Fibroblast of the conjunctiva (primary cell): ENCODE measurements around the gene MOSPD2.
A peak's percentile ranks its signal among the peaks of the same experiment; 100 is the strongest.

Experiments
- DNase-seq: peaks from one replicate; pipeline ENCODE4 v3.0.0-alpha.2; 2010; ENCODE audit warnings: low read depth

Gene MOSPD2

GRCh38 chrX:14872851-14873675, at the start of gene MOSPD2, which contains the start of gene FANCB:
Gene MOSPD2, plus strand, starts transcription at chrX:14873421. Its CDS starts 108 bp downstream, at chrX:14873529.
Gene FANCB, minus strand, starts transcription at chrX:14873069. Its CDS starts 7,559 bp downstream, at chrX:14865510.
- DNase-seq, result peak; percentile 87

GRCh38 chrX:14825851-14826250, 47.4 kb upstream of the MOSPD2 start:
- no peak for DNase-seq

DNA sequence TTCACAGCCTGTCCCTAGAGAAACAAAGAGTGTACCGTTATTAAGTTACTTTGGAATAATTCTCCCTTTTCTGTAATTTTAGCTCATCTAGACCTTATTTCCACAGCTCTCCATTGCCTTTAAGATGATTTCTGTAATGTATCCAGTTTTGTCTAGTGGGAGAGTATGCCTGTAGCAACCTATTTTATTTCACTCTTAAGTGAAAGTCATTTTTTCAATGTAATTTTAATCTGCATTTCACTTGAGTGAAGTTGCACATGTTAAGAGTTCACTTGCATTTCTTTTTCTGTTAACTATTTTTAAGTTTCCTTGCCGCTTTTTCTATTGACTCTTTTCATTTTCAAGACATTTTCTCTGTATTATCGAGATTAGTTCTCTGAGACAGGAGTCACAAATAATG, 46.9 kb upstream of the MOSPD2 start:
- DNase-seq, result no peak

DNA sequence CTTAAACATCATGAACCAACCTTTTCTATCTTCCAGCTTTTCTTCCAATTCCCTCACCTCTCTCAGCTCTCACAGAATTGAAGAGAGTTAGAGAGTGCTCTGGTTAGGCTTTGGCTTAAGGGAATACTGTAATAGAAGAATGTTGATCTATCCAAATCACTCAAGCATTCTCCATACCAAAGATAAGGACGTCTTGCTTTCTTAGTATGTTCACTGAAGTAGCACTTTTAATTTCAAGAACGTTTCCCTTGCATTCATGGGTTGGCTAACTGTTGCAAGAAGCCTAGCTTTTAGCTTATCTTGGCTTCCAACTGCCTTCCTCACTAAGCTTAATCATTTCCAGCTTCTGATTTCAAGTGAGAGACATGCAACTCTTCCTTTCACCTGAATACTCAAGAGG, 43.6 kb upstream of the MOSPD2 start:
- no peak for DNase-seq

DNA sequence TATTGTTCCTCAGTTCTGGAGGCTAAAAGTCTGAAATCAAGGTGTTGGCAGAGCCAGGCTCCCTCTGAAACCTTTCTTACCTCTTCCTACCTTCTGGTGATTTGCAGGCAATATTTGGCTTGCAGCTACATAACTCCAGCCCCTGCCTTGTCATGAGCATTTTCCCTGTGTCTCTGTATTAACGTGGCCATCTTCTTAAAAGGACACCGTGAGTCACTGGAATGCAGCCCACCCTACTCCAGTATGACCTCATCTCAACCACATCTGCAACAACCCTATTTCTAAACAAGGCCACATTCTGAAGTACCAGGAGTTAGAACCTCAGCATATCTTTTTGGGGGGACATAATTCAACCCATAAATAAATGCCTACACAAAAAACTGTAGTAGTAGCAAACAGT, 41.1 kb upstream of the MOSPD2 start:
- no peak for DNase-seq

DNA sequence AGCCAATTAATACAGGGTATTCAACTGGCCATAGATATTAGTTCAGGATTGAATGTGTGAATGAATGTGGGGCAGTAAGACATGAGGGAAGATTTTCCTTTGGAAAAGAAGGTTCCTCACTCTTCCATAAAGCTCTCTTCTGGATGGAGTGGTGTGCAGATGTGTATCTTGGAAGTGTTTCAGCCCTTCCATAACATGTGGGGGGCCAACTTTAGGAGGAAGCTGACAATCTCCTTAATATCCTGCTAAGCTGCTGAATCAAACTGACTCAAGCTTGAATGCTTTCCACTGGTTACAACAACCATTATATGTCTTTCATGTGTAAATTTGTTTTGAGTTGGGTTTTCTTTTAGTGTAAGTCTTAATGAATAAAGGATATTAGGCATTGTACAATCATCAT, 40.6 kb upstream of the MOSPD2 start:
- DNase-seq, result no peak

DNA sequence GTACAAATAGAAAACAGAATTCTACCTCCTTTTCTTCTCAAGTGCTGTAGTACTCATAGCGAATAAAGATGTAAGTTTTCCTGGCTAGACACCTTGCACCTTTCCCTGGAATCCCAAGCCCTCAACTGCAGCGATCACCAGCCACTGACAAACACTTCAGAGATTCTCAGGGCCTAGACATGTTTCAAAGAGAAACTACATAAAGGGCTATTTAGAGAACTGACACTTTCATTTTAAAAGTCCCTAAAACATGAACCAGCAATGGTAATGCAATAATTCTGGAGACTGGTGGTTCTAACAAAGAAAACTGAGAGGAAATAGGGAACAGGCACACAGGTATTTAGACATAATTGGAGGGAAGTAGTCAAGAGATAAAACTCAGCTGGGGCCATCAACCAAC, 36.1 kb upstream of the MOSPD2 start:
- no peak for DNase-seq

- DNase-seq, result no peak
Measured at GRCh38 chrX:14843666-14844065, 29.6 kb upstream of the MOSPD2 start.

- DNase-seq, result no peak
Measured at GRCh38 chrX:14851526-14851925, 21.7 kb upstream of the MOSPD2 start.

DNA sequence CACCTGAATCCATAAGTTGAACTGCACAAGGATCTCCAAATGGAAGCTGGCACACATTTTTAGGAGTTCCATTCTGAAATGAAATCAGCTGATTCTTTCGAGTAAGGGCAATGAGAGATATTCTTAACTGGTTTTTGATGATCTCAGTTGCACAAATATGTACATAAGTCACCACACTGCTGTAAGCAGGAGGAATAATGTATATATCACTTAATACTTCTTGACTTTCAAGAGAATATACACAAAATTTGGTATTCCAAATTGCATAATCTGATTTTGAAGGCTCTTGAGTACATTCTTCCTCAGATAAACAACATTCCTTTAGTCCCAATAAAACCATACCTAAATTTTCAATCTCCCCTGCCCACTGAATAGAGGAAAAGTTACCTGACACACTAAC, 8.6 kb upstream of the MOSPD2 start:
- no peak for DNase-seq

GRCh38 chrX:14865201-14865600, 8.0 kb upstream of the MOSPD2 start:
- DNase-seq, result no peak

DNA sequence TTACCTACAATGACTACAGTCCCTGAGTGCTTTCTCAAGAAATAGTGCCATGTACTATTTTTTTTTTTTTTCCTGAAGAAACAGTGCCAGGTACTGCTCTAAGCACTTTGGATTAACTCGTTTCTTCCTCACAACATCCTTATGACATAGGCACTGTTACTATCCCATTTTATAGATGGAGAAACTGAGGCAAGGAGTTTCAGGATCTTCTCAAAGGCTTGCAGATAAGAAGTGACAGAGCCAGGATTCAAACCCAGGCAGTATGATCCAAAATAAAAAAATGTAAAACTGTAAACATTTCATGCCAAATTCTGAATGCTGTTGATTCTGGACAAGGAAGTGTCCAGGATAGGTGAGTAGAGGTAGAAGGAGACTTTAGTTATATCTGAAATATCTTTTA, 1.5 kb upstream of the MOSPD2 start:
- no peak for DNase-seq

DNA sequence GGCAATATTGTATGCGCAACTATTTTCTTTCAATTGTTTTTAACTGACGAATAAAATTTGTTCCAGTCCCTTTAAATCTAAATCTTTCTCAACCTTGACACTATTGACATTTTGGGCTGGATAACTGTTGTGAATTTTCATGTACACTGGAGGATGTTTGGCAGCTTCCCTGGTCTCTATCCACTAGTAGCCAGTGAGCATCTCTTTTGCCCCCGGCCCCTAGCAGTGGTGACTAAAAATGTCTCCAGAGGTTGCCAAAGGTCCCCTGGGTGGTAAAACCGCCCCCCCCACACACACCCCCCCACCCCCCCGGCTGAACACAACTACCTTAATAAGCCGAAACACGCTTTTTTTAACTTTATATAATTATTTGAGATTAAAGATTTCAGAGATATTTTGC, 866 bp upstream of the MOSPD2 start:
- DNase-seq, result no peak

GRCh38 chrX:14873676-14874049, 442 bp downstream of the MOSPD2 start:
- DNase-seq, result no peak

- no peak for DNase-seq
Measured at GRCh38 chrX:14875624-14876023, 2.4 kb downstream of the MOSPD2 start.

GRCh38 chrX:14883826-14884225, 10.6 kb downstream of the MOSPD2 start:
- no peak for DNase-seq

DNA sequence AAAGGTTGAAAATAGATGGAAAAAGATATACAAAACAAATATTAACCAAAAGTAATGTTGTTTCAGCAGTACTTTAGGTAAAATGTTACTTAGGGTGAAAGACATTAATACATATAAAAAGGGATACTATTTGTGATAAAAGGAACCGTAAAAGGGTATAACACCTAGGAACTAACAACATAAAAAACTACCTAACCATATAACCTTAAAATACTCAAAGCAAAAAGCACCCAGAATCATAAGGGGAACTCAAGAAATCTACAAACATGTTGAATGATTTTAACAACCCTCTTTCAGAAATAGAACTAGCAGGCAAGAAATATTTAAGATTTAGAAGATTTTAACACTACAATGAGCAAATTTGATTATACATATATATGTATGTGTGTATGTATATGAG, 11.5 kb downstream of the MOSPD2 start:
- no peak for DNase-seq

DNA sequence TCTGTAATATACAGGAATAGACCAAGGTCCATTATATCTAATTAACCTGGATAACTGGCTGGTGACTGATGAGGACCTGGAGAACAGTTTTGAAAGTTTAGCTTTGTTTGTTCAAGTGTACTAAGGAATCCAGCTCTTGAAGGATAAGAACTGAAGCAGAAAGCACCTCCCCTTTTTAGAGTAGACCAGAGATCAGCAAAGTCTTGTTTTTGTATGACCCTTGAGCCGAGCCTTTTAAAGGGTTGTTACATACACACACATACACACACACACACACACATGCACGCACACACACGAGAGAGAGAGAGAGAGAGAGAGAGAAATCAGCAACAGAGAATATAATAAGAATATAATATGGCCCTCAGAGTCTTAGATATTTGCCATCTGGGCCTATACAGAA, 13.0 kb downstream of the MOSPD2 start:
- DNase-seq, result no peak

GRCh38 chrX:14896273-14896672, 23.1 kb downstream of the MOSPD2 start:
- DNase-seq, result no peak

GRCh38 chrX:14897042-14897441, 23.8 kb downstream of the MOSPD2 start:
- DNase-seq, result no peak

DNA sequence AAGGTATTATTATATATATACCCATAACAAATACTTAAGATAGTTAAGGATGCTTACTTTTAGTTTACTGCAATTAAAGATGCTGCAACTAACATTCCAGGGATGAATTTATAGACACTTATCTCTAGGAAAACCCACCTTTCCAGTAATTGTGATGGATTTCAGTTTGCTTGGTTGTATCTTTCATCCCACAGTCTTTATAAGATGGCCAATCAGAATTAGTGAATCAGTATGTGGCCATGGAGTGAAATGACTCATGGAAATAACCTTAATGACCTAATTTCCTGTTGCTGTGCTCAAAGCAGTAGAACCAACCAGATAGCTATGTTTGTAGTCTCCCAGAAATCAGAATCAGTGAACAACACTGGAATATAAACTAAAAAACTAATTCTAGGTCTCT, 26.4 kb downstream of the MOSPD2 start:
- peak; percentile 8 for DNase-seq

GRCh38 chrX:14902537-14902936, 29.3 kb downstream of the MOSPD2 start:
- no peak for DNase-seq

DNA sequence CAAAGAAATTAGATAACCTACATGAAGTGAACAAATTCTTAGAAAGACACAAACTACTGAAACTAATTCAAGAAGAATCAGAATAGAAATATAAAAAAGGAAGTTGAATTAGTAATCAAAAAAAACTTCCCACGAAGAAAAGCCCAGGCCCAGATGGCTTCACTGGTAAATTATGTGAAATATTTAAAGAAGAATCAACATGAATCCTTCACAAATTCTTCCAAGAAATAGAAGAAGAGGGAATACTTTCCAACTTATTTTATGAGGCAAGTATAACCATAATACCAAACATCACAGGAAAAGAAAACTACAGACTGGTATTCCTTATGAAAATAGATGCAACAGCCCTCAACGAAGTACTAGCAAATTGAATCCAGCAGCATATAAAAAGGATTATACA, 30.7 kb downstream of the MOSPD2 start:
- no peak for DNase-seq

- no peak for DNase-seq
Measured at GRCh38 chrX:14913241-14913640, 40.0 kb downstream of the MOSPD2 start.
